HEK293T (cell line): Measurements from ENCODE around the gene DLG2.
"Not testable (repeated sequence)": the region's sequence is repeated elsewhere in the genome, so short reads cannot be mapped to it uniquely, and the experiment has no call there.

ENCODE experiments used
- CTCF ChIA-PET: fragments of 350-600 bp; formaldehyde crosslinking; extraction: SDS; loops from one replicate; lab custom pipeline; 2021; ENCODE audit warnings: antibody characterized with exemption, inconsistent platforms; lab: Yijun Ruan, JAX
- POLR2A ChIA-PET: fragments of 350-600 bp; formaldehyde crosslinking; extraction: SDS; loops from one replicate; lab custom pipeline; 2020; ENCODE audit warnings: antibody characterized with exemption, inconsistent platforms; lab: Yijun Ruan, JAX
- DNase-seq: peaks from one replicate; pipeline ENCODE4 v3.0.0; 2012; ENCODE audit warnings: mixed read lengths; ENCODE audit errors: extremely low spot score
- ARNT ChIP-seq: fragments of 450-650 bp; IDR thresholded peaks from 2 replicates; pipeline ENCODE4 v1.6.1; 2017; ENCODE audit warnings: mild to moderate bottlenecking
- BHLHE40 ChIP-seq: fragments of 450-650 bp; IDR thresholded peaks from 2 replicates; pipeline ENCODE4 v1.6.1; 2016; ENCODE audit warnings: mild to moderate bottlenecking, moderate library complexity, borderline replicate concordance
- CTBP1 ChIP-seq: fragments of 450-650 bp; IDR thresholded peaks from 2 replicates; pipeline ENCODE4 v1.6.1; 2016; ENCODE audit warnings: borderline replicate concordance
- ELF4 ChIP-seq: fragments of 450-650 bp; IDR thresholded peaks from 2 replicates; pipeline ENCODE4 v1.6.1; 2017; ENCODE audit warnings: antibody characterized with exemption
- FOXA1 ChIP-seq: fragments of 450-650 bp; IDR thresholded peaks from 2 replicates; pipeline ENCODE4 v1.6.1; 2016; ENCODE audit warnings: mild to moderate bottlenecking
- FOXK2 ChIP-seq: fragments of 450-650 bp; IDR thresholded peaks from 2 replicates; pipeline ENCODE4 v1.6.1; 2016; ENCODE audit warnings: mild to moderate bottlenecking
- FOXM1 ChIP-seq: fragments of 450-650 bp; IDR thresholded peaks from 2 replicates; pipeline ENCODE4 v1.6.1; 2017; ENCODE audit warnings: mild to moderate bottlenecking, borderline replicate concordance
- HDGF ChIP-seq: fragments of 450-650 bp; IDR thresholded peaks from 2 replicates; pipeline ENCODE4 v1.6.1; 2017; ENCODE audit warnings: antibody characterized with exemption, borderline replicate concordance
- L3MBTL2 ChIP-seq: fragments of 450-650 bp; conservative IDR thresholded peaks from 2 replicates; pipeline ENCODE4 v1.6.1; 2016; ENCODE audit warnings: mild to moderate bottlenecking
- LEF1 ChIP-seq: fragments of 450-650 bp; IDR thresholded peaks from 2 replicates; pipeline ENCODE4 v1.6.1; 2017; ENCODE audit warnings: mild to moderate bottlenecking, borderline replicate concordance
- NFRKB ChIP-seq: fragments of 450-650 bp; IDR thresholded peaks from 2 replicates; pipeline ENCODE4 v1.6.1; 2016; ENCODE audit warnings: mild to moderate bottlenecking, moderate library complexity
- PKNOX1 ChIP-seq: fragments of 450-650 bp; IDR thresholded peaks from 2 replicates; pipeline ENCODE4 v1.6.1; 2016
- SP1 ChIP-seq: fragments of 450-650 bp; IDR thresholded peaks from 2 replicates; pipeline ENCODE4 v1.6.1; 2017
- SUZ12 ChIP-seq: fragments of 450-650 bp; IDR thresholded peaks from 2 replicates; pipeline ENCODE4 v1.6.1; 2016; ENCODE audit warnings: mild to moderate bottlenecking
- TARDBP ChIP-seq: fragments of 450-650 bp; IDR thresholded peaks from 2 replicates; pipeline ENCODE4 v1.6.1; 2016
- ZNF384 ChIP-seq: fragments of 450-650 bp; IDR thresholded peaks from 2 replicates; pipeline ENCODE4 v1.6.1; 2016

Gene DLG2

GRCh38 chr11:85347291-85347690 is 279.9 kb downstream of the DLG2 start:
- CTCF ChIA-PET, result no interaction called here
- no peak for DNase-seq
- TF ChIP-seq HDGF (no peak), ELF4 (no peak), TARDBP (no peak), PKNOX1 (no peak), SUZ12 (no peak)
- POLR2A ChIA-PET, result no interaction called here

GRCh38 chr11:85346484-85346883 is 280.7 kb downstream of the DLG2 start:
- ChIA-PET POLR2A (no interaction called here), CTCF (no interaction called here)
- no peak for TF ChIP-seq LEF1
- TF ChIP-seq ARNT, result no peak
- no peak for TF ChIP-seq ELF4
- TF ChIP-seq BHLHE40, result no peak
- no peak for TF ChIP-seq ZNF384
- TF ChIP-seq L3MBTL2, result no peak
- no peak for TF ChIP-seq CTBP1
- TF ChIP-seq TARDBP, result no peak
- TF ChIP-seq FOXM1, result no peak
- DNase-seq, result no peak

GRCh38 chr11:85340846-85341245 is 286.3 kb downstream of the DLG2 start:
- CTCF ChIA-PET, POLR2A ChIA-PET, DNase-seq: not testable (repeated sequence)

- no peak for DNase-seq
- ChIA-PET CTCF (no interaction called here), POLR2A (no interaction called here)
- TF ChIP-seq SUZ12 (no peak), TARDBP (no peak), ELF4 (no peak), LEF1 (no peak), FOXM1 (no peak), FOXK2 (no peak)
These were observed 308.6 kb downstream of the DLG2 start for GRCh38 chr11:85318573-85318972.

- ChIA-PET CTCF (no interaction called here), POLR2A (no interaction called here)
- DNase-seq, result no peak
- no peak for TF ChIP-seq L3MBTL2
- TF ChIP-seq ARNT, result no peak
- no peak for TF ChIP-seq FOXM1
- no peak for TF ChIP-seq ELF4
- no peak for TF ChIP-seq ZNF384
- TF ChIP-seq FOXK2, result no peak
- TF ChIP-seq SUZ12, result no peak
- no peak for TF ChIP-seq BHLHE40
These were observed 310.2 kb downstream of the DLG2 start for GRCh38 chr11:85316967-85317366.

GRCh38 chr11:85313741-85314140 is 313.4 kb downstream of the DLG2 start:
- TF ChIP-seq NFRKB (no peak), HDGF (no peak), L3MBTL2 (no peak), SP1 (no peak), FOXA1 (no peak), FOXM1 (no peak), CTBP1 (no peak), ELF4 (no peak), TARDBP (no peak)
- ChIA-PET POLR2A (no interaction called here), CTCF (no interaction called here)
- no peak for DNase-seq

GRCh38 chr11:85310479-85310878 is 316.7 kb downstream of the DLG2 start:
- CTCF ChIA-PET, result no interaction called here
- TF ChIP-seq NFRKB, result no peak
- TF ChIP-seq L3MBTL2, result no peak
- no peak for TF ChIP-seq BHLHE40
- TF ChIP-seq LEF1, result no peak
- TF ChIP-seq PKNOX1, result no peak
- TF ChIP-seq ZNF384, result no peak
- no peak for TF ChIP-seq SP1
- no peak for TF ChIP-seq HDGF
- TF ChIP-seq TARDBP, result no peak
- no peak for TF ChIP-seq CTBP1
- TF ChIP-seq ARNT, result no peak
- no peak for TF ChIP-seq FOXA1
- TF ChIP-seq FOXM1, result no peak
- TF ChIP-seq SUZ12, result no peak
- TF ChIP-seq ELF4, result no peak
- no peak for TF ChIP-seq FOXK2
- POLR2A ChIA-PET, result no interaction called here
- DNase-seq, result no peak

GRCh38 chr11:85307366-85307765 is 319.8 kb downstream of the DLG2 start:
- DNase-seq, result no peak
- TF ChIP-seq SUZ12 (no peak), L3MBTL2 (no peak), SP1 (no peak), LEF1 (no peak), FOXM1 (no peak), FOXA1 (no peak), FOXK2 (no peak), HDGF (no peak), ELF4 (no peak), CTBP1 (no peak), PKNOX1 (no peak), ZNF384 (no peak), ARNT (no peak), BHLHE40 (no peak), NFRKB (no peak), TARDBP (no peak)
- CTCF ChIA-PET, result no interaction called here
- POLR2A ChIA-PET, result no interaction called here
